ENCODE results near the gene C15orf40.

The C15orf40 gene

DNA sequence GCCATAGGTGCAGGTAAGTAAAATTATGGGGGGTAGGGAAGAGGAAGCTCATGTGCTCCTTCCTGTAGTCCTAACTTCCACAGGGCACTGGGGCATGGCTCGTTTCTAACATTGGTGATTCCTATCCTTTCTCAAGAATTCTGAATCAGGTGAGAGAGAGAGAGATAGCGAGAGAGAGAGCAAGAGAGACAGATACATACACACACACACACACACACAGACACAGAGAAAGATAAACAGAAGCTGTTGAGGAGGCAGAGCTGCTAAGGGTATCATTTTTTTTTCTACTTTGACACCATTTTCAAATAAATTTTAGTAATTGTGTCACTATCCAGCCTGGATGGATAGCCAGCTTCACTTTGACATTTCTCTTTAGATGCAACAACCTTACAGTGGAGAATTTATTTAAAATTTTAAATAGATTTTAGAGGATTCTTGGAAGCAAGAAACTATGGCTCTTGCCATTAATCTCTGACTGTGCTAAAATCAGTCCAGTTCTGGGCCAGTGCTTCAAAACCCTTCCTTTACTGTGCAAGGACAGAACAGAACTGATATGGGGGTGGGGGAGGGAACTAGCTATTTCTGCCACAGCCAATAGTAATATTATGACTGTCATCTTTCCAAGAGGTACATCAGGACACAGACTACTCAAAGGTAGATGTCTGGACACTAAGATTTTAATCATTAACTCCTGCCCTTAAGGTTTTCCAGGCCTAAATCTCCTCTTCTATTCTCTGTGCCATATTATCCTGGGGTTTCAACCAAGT is 40.0 kb downstream of the C15orf40 start:
- H3K4me3 Mint-ChIP-seq = no peak overlapping the region
- H3K4me1 Mint-ChIP-seq = peaks cover 12% of the 10 kb centered on the region
- DNase-seq (ENCODE audit: low spot score in 2 of 2) (no peak), ATAC-seq (no peak)
- no peaks in the 10 kb centered on the region for H3K9me3 Mint-ChIP-seq
- H3K27ac Mint-ChIP-seq = no peak overlapping the region
- H3K36me3 Mint-ChIP-seq = no peaks in the 10 kb centered on the region

DNA sequence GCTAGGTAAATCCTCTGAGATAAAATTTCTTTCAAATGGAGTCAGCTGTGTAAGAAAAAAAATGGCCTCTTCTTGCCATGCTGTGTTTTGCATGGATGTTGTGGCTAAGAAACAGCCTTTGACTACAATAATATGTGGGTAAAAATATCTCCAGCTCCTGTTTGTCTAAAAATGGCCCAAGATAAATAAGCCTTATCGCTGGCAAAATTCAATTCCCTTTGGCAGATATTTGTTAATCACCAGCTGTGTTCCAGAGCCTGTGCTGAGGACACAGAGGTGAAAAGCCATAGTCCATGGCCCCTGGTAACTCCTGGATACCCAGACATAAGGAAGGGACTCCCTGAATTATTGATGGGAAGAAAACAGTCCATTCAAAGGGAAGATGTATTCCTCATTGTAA is 40.7 kb downstream of the C15orf40 start:
- H3K4me1 Mint-ChIP-seq = peaks cover 19% of the 10 kb centered on the region
- no peak for ATAC-seq
- H3K36me3 Mint-ChIP-seq = no peaks in the 10 kb centered on the region
- no peak overlapping the region for H3K4me3 Mint-ChIP-seq
- no peak overlapping the region for H3K27ac Mint-ChIP-seq
- no peak for DNase-seq (ENCODE audit: low spot score in 2 of 2)
- no peaks in the 10 kb centered on the region for H3K9me3 Mint-ChIP-seq

DNA sequence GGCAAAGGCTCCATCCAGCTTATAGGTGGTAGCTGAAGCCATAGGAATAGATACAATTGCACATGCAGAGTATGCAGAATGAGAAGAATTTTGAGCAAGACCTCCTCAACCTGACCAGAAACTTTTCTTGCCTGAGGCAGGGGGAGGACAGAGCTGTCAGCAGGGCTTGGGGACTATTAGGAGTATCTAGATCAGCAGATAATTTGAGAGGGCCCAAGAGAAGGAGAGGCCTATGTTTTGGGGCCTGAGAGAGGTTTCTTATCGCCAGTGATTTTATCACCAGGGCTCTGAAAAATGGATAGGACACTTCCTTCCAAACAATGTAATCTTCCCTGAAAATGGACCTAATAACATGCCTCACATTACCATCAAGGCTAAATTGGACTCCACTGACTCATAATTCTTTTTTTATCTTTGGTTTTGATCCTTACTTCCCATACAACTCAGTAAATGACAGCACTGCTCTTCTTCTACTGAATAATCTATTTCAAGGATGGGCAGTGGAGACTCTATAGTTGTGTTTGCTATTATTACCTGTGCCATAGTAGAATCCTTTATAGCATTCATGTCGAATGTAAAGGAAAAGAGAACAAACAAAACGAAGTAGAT is 41.3 kb downstream of the C15orf40 start:
- no peak for ATAC-seq
- H3K4me1 Mint-ChIP-seq = peaks cover 20% of the 10 kb centered on the region
- no peak overlapping the region for H3K4me3 Mint-ChIP-seq
- H3K9me3 Mint-ChIP-seq = no peaks in the 10 kb centered on the region
- H3K27ac Mint-ChIP-seq = no peak overlapping the region
- no peak for DNase-seq (ENCODE audit: low spot score in 2 of 2)
- H3K36me3 Mint-ChIP-seq = no peaks in the 10 kb centered on the region

DNA sequence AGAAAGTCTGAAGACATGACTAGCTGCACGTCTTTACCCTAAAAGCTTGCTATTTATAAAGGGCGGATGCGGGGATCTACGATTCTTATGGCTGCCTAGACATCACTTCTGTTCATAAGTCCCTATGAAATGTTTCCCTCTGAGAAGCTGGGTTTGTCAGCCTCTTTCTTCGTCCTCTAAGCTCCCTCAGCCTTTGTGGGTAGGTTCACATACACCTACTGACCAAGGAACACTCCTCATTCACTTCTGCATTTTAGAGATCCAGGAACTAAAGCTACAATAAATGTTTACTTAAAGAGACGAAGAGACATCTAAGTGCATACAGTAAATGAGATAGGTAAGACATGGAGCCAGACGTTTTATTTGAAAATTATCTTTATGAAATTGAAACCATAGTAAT is 42.1 kb downstream of the C15orf40 start:
- Mint-ChIP-seq H3K27ac (no peak overlapping the region), H3K4me1 (peaks cover 20% of the 10 kb centered on the region), H3K4me3 (no peak overlapping the region), H3K36me3 (no peaks in the 10 kb centered on the region), H3K9me3 (no peaks in the 10 kb centered on the region)
- ATAC-seq (no peak), DNase-seq (ENCODE audit: low spot score in 2 of 2) (no peak)

DNA sequence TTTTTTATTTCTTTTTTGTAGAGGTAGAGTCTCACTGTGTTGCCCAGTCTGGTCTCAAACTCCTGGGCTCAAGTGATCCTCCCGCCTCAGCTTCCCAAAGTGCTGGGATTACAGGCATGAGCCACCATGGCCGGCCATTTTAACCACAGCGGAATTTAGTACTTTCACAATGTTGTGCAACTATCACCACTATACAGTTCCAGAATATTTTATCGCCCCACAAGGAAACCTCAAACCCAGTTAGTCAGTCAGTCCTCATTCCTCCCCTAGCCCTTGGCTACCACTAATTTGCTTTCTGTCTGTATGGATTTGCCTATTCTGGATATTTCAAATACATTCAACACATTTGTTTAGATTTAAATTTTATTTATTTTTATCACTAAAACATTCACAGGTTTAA is 43.4 kb downstream of the C15orf40 start:
- no peaks in the 10 kb centered on the region for H3K9me3 Mint-ChIP-seq
- no peaks in the 10 kb centered on the region for H3K36me3 Mint-ChIP-seq
- DNase-seq (ENCODE audit: low spot score in 2 of 2) = no peak
- no peak overlapping the region for H3K4me3 Mint-ChIP-seq
- H3K27ac Mint-ChIP-seq = no peak overlapping the region
- H3K4me1 Mint-ChIP-seq = peaks cover 20% of the 10 kb centered on the region
- ATAC-seq = no peak

DNA sequence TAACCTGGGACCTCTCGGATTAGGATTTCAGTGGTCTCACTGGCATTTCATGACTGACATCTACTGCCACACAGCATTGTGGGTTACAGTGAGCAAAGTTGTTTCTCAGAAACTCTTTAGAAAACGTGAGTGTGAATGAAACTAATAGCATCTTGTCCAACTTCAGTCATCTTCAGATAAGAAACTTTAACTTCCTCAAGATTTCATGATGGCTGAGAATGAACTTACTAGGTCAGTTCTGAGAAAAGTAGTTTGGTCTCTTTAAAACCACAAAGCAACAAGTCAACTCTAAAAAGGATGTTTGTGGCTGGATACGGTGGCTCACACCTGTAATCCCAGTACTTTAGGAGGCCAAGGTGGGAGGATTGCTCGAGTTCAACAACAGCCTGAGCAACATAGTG is 44.8 kb downstream of the C15orf40 start:
- H3K36me3 Mint-ChIP-seq = no peaks in the 10 kb centered on the region
- H3K27ac Mint-ChIP-seq = no peak overlapping the region
- no peaks in the 10 kb centered on the region for H3K9me3 Mint-ChIP-seq
- ATAC-seq (peak; percentile 94), DNase-seq (ENCODE audit: low spot score in 2 of 2) (peak in 1 of 2 donors; percentile 73)
- H3K4me1 Mint-ChIP-seq = peaks cover 20% of the 10 kb centered on the region
- no peak overlapping the region for H3K4me3 Mint-ChIP-seq

DNA sequence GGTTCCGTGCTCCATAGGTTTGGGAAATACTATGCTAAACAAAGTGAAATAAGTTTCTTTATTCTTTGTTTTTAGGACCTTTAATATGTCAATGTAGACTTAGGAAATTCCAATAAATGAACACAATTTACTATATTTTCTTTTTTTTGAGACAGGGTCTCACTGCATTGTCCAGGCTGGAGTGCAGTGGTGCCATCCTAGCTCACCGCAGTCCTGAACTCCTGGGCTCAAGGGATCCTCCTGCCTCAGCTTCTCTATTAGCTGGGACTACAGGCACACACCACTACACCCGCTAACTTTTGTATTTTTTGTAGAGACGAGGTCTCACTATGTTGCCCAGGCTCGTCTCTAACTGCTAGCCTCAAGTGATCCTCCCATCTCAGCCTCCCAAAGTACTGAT is 46.5 kb downstream of the C15orf40 start:
- ATAC-seq (no peak), DNase-seq (ENCODE audit: low spot score in 2 of 2) (no peak)
- no peaks in the 10 kb centered on the region for H3K36me3 Mint-ChIP-seq
- peaks cover 20% of the 10 kb centered on the region for H3K4me1 Mint-ChIP-seq
- no peak overlapping the region for H3K27ac Mint-ChIP-seq
- no peak overlapping the region for H3K4me3 Mint-ChIP-seq
- no peaks in the 10 kb centered on the region for H3K9me3 Mint-ChIP-seq

DNA sequence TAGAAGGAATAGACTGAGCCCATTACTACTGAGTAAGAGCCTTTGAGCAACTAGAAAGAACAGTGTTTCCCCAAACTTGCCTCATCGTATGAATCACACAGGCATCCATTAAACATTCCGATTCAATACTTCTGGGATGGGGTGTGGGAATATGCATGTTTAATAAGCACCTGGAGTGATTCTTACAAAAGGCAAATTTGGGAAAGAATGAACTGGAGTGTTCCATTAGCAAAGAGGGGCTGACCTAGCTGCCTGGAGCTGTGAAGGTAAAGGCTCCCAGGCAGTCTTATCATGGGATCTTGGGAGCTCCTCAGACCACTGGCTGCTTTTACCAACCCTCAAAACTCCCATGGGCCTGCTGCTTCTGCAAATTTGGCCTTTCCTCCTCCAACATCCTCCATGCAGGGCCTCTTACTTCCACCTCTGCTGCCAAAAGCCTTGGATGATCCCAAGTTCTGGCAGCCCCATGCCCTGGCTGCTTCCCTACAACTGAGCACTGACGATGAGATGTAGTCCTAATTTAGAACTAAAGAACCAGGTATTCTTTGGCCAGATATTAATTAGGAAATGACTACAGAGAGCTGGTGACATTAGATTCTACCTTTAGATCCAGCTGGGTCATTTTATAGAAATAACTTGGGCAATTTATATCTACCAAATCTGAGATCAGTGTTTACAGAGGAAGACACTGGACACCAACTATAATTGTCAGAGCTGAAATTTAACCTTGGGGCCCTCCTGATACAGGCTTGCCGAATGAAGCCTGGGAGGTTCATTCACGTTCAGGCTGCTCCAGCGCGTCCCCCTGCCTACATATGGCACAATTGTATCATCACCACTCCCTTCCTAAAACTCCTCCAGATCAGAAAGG is 47.7 kb downstream of the C15orf40 start:
- Mint-ChIP-seq H3K27ac (no peak overlapping the region), H3K36me3 (no peaks in the 10 kb centered on the region), H3K4me1 (peaks cover 20% of the 10 kb centered on the region), H3K4me3 (no peak overlapping the region), H3K9me3 (no peaks in the 10 kb centered on the region)
- no peak for ATAC-seq
- DNase-seq (ENCODE audit: low spot score in 2 of 2) = no peak

DNA sequence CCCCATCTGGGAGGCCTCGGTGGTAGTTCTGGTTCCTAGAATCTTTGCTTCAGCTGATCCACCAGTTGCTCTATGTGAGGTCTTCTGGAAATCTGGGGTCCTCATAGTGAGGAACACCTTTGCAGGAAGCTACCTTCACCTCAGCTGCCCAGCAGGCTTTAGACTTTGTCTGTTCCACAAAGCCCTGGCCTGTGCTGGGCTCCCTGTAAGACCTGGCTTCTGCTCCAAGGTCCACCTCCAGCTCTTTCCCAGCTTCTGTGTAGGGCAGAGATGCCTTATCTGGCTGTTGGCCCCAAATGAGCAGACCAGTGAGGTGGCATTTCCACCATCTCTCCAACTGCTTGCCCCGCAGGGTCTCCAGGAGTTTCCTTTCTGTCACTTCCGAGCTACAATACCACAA is 50.7 kb downstream of the C15orf40 start:
- H3K4me1 Mint-ChIP-seq = peaks cover 2% of the 10 kb centered on the region
- no peaks in the 10 kb centered on the region for H3K36me3 Mint-ChIP-seq

DNA sequence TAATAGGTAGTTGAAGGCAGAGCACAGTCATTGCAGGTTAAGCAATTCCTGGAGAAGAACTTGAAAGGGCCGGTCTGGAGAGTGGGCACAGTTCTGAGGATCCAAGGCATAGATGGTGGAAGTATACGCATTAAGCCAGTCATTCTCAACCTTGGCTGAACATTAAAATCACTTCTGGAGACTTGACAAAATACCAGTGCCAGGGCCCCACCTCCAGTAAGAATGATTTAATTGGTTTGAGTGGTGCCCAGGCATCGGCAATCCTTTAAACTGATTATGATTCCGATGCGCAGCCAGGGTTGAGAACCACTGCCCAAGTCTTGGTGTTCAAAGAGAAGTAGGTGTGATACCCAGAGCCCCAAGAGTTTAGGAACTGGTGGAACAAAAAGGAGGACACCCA is 52.0 kb downstream of the C15orf40 start:
- Mint-ChIP-seq H3K4me3 (no peak overlapping the region), H3K36me3 (no peaks in the 10 kb centered on the region)

More for the DNA sequence above, 50.7 kb downstream of the C15orf40 start:
- Mint-ChIP-seq H3K4me3 (no peak overlapping the region), H3K27ac (no peak overlapping the region), H3K9me3 (no peaks in the 10 kb centered on the region)
- DNase-seq (ENCODE audit: low spot score in 2 of 2) = no peak
- no peak for ATAC-seq

DNA sequence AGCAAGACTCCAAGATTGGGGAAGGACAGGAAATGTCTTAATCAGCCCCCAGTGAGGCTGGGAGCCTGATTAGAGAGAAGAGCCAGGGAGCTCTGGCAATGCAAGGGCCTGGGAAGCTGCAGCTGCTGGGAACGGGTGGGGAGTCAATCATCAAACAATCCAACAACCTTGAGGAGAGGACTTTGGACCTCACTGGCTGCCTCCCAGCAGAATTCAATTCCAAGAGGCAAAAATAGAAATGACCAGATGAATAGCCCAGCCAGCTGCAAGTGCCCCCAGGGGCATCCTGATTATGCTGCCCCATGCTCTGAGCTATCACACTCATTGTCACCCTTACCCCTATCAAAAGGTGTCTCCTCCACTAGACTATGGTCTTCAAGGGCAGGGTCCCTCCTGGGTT is 52.8 kb downstream of the C15orf40 start:
- DNase-seq (ENCODE audit: low spot score in 2 of 2) (no peak), ATAC-seq (no peak)
- Mint-ChIP-seq H3K36me3 (no peaks in the 10 kb centered on the region), H3K4me3 (no peak overlapping the region), H3K27ac (no peak overlapping the region), H3K4me1 (no peaks in the 10 kb centered on the region), H3K9me3 (no peaks in the 10 kb centered on the region)

More for the DNA sequence above, 52.0 kb downstream of the C15orf40 start:
- ATAC-seq = no peak
- no peaks in the 10 kb centered on the region for H3K9me3 Mint-ChIP-seq
- no peak for DNase-seq (ENCODE audit: low spot score in 2 of 2)
- no peaks in the 10 kb centered on the region for H3K4me1 Mint-ChIP-seq
- no peak overlapping the region for H3K27ac Mint-ChIP-seq

DNA sequence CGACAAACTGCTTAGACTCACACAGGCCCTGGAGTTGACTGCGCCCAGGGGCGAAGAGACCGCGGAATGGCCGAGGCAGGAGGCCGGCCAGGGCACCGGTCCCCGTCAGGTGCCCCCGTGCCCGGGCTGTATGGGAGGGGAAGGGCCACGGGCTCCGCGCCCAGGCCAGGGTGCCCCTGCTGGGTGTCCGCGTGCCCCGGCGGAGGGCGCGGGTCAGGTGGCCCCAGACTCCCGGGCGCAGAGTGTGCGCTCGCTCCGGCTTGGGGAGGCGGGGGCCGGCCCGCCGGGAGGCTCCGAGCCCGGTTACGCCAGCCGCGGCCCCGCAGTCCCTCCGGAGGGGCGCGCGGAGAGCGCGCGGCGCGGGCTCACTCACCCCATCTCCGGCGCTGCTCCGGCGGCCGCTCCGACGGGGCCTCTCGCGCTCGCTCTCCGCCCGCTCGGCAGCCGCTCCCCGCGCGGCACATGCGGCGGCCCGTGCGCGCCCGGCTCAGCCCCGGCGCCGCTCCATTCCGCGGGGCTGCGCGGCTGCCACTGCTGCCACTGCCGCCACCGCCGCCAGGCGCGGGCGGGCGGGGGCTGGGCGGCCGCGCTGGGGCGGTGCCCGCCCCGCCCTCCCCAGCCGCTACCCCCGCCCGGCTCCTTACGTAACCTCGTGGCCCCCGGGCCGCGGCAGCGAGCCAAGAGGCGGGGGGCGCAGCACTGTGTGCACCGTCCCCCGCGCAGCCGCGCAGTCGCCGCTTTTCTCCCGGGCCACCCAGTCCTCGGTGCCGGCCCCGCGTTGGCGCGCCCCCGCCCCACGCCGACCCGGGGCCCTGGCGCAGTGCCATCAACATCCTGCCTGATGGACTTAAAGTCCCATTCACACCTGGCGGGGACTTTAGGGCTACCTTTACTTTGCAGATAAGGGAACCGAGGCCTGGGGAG is 59.0 kb downstream of the C15orf40 start, which contains the start of gene HOMER2:
Gene HOMER2, minus strand, starts transcription at position 563 of the 924 bp plus-strand sequence. Its CDS starts 185 bp downstream, at position 378.
- DNase-seq (ENCODE audit: low spot score in 2 of 2) = peak in 1 of 2 donors; percentile 53
- Mint-ChIP-seq H3K27ac (no peak within 1 kb of the TSS), H3K9me3 (no peaks in the 10 kb centered on the region), H3K36me3 (no peaks in the 10 kb centered on the region), H3K4me1 (no peaks in the 10 kb centered on the region), H3K4me3 (peak within 1 kb of the TSS; percentile 44)
- peak; percentile 57 for ATAC-seq

DNA sequence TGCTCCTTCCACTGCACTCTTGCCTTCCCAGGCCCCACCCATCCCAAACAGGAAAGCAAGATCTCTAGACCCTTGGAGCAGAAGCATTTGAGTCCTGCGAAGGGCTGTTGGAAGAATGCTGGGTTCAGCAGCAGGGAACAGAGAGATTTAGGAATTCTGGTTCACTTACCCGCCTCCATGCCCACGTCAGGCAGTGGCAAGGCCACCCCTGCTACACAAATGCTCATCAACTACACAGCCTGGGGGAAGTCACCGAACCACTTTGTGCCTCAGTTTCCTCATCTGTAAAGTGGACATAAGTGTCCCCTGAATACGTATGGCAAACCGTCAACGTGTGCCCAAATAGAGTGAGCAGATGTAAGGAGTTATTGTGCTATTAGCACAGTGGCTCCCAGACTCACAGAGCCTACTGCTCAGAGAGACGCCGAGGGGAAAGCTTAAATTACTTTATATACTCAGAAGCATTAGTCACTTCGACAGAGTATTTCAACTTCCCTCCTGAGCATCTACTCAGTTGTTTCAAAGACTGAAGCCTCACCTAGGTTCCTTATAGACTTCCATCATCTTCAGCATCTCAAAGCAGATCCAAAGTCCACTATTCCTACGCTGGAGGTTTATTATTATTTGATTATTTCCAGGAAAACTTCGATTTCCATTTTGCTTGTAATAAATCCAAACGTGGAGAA is 59.8 kb downstream of the C15orf40 start:
- peak; percentile 54 for ATAC-seq

DNA sequence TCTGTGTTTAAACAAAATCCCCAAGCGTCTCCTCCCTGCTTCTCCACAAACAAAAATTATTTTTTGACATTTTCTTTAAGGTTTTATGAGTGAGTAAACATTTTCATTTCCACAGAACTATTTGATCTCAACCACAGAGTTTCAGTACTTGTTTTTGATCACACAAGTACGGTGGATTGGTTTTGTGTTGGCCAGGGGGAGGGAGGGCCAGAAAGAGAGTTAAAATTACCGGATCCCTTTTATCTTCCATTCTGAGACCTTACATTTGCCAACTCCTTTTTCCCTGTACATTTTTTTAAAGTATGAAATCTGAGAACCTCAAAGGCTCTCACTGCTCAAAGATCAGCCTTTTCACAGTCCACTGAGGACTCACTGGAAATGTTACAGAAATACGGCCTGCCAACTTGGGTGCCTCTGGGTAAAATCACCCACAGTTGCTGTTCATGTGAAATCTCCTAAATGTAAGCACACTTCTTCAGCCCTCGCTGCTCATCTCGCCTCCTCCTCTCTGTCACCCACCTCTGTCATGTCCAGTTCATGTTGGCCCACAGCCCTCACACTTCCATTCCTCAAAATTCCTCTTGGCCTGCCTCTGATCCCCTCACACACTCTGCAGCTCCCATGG is 60.6 kb downstream of the C15orf40 start:
- Mint-ChIP-seq H3K9me3 (no peaks in the 10 kb centered on the region), H3K27ac (no peak overlapping the region)
- peak; percentile 66 for ATAC-seq

More for the DNA sequence above, 59.8 kb downstream of the C15orf40 start:
- no peak overlapping the region for H3K4me3 Mint-ChIP-seq
- no peak for DNase-seq (ENCODE audit: low spot score in 2 of 2)
- H3K36me3 Mint-ChIP-seq = no peaks in the 10 kb centered on the region
- no peak overlapping the region for H3K27ac Mint-ChIP-seq
- no peaks in the 10 kb centered on the region for H3K4me1 Mint-ChIP-seq
- H3K9me3 Mint-ChIP-seq = no peaks in the 10 kb centered on the region

More for the DNA sequence above, 60.6 kb downstream of the C15orf40 start:
- H3K4me1 Mint-ChIP-seq = no peaks in the 10 kb centered on the region
- no peak overlapping the region for H3K4me3 Mint-ChIP-seq
- H3K36me3 Mint-ChIP-seq = no peaks in the 10 kb centered on the region
- no peak for DNase-seq (ENCODE audit: low spot score in 2 of 2)

Measured in stimulated activated effector memory CD8-positive, alpha-beta T cell treated with anti-CD3 and anti-CD28 coated beads, Interleukin-12 subunit alpha, Interleukin-12 subunit beta, amount 100 ng/mL, for 72 hours (primary cell).